NT2/D1 (cell line): ENCODE results near the gene RIN3.

Source experiments
- DNase-seq: peaks from one replicate; pipeline ENCODE4 v3.0.0-alpha.2; 2011; ENCODE audit warnings: low read depth, low spot score
- H3K27me3 ChIP-seq: 2 replicates; pipeline ENCODE4 v1.6.0; 2011; ENCODE audit warnings: mild to moderate bottlenecking; ENCODE audit not compliant: insufficient read length, insufficient read depth
- H3K36me3 ChIP-seq: 2 replicates; pipeline ENCODE4 v1.6.1; 2011; ENCODE audit warnings: mild to moderate bottlenecking, low read length, mixed read lengths; ENCODE audit not compliant: insufficient read depth, insufficient read length
- H3K4me1 ChIP-seq: 2 replicates; pipeline ENCODE4 v1.5.1; 2011; ENCODE audit not compliant: insufficient read depth, insufficient read length
- H3K4me3 ChIP-seq: 2 replicates; pipeline ENCODE4 v1.5.1; 2011; ENCODE audit warnings: low read depth; ENCODE audit not compliant: insufficient read length
- H3K9ac ChIP-seq: 2 replicates; pipeline ENCODE4 v1.6.0; 2011; ENCODE audit warnings: low read depth; ENCODE audit not compliant: insufficient read length
- H3K9me3 ChIP-seq: 2 replicates; pipeline ENCODE4 v1.5.1; 2011; ENCODE audit warnings: mild to moderate bottlenecking, low read length; ENCODE audit not compliant: insufficient read depth
- SUZ12 ChIP-seq: IDR thresholded peaks from 2 replicates; pipeline ENCODE4 v1.6.1; 2011; ENCODE audit not compliant: insufficient read length, insufficient read depth; ENCODE audit errors: extremely low read depth
- YY1 ChIP-seq: IDR thresholded peaks from 2 replicates; pipeline ENCODE4 v1.6.1; 2011; ENCODE audit not compliant: insufficient read length, insufficient read depth
- ZNF274 ChIP-seq: IDR thresholded peaks from 2 replicates; pipeline ENCODE4 v1.6.1; 2011; ENCODE audit warnings: mild to moderate bottlenecking, low read depth, low read length

RIN3 gene

DNA sequence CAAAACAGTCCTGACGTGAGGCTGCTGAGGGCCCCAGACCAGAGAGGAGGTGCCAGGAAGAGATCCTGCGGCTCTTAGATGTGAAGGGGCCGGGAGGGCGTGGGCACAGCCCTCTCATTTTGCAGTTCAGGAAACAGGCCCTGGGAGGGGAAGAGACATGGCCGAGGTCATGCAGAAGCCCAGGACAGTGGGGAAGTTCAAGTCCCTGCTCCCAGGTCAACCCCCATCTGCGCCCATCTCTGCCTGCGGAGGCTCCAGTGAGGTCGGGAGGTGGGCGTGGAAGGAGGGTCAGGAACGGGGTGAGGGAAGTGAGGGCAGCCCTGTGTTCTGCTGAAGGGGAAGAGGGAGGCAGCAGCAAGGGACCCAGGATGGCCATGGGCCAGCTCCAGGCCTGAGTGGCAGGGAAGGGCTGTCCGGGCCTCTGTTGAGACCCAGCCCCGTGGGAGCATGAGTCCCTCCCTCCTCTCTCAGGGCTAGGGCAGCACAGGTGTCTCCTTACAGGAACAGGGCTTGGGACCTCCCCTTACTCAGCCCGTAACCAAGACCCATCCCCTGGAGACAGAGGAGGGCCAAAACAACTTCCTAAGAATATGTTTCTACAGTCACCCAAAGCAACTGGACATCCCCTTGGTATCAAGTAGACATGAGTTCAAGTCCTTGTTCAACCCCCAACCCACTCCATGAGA, 144.0 kb downstream of the RIN3 start:
- H3K4me3 ChIP-seq = no peak overlapping the region
- H3K4me1 ChIP-seq = peaks cover 7% of the 10 kb centered on the region
- H3K9ac ChIP-seq = no peak overlapping the region
- no peak for TF ChIP-seq SUZ12
- no peak for TF ChIP-seq YY1
- no peak for TF ChIP-seq ZNF274
- no peak for DNase-seq
- no peaks in the 10 kb centered on the region for H3K9me3 ChIP-seq
- H3K27me3 ChIP-seq = no peaks in the 10 kb centered on the region
- peaks cover 28% of the 10 kb centered on the region for H3K36me3 ChIP-seq

DNA sequence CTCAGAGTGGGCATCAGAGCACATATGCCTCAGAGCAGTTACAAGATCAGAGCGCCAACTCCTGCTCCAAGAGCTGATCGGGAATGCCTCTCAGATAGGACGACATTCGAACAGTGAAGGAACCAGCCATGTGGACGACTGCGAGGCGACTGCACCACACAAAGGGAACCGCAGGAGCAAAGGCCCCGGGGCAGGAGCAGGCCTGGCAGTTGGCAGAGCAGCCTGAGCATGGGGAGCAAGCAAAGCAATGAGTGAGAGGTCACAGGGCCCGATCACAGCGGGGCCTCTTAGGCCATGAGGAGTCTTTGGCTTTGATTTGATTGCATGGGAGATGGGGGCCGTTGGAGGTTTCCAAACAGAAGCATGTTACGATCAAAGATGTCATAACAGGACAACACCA, 144.6 kb downstream of the RIN3 start:
- Histone ChIP-seq H3K36me3 (peaks cover 24% of the 10 kb centered on the region), H3K27me3 (no peaks in the 10 kb centered on the region)
- TF ChIP-seq YY1 = no peak
- TF ChIP-seq ZNF274 = no peak
- TF ChIP-seq SUZ12 = no peak

DNA sequence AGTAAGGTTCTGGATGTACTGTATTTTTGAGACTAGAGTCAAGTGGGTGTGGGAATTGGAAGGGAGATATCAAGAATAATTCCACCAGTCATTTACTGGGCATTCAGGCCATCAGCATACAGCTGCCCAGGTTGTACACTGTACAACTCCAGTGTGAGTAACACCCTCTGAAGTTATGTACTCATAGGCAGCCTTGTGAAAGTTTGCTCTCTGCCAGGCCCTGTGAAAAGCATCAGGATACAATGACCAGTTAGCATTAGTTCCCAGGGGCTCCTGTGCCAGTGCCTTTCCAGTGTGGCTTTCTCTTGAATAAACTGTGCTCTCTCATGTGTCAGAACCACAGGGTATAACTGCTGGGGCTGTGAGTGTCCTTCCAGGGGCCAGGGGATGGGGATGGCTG, 145.1 kb downstream of the RIN3 start:
- TF ChIP-seq SUZ12 (no peak), ZNF274 (no peak), YY1 (no peak)
- DNase-seq = no peak
- Histone ChIP-seq H3K9ac (no peak overlapping the region), H3K27me3 (no peaks in the 10 kb centered on the region), H3K9me3 (no peaks in the 10 kb centered on the region), H3K36me3 (peaks cover 24% of the 10 kb centered on the region), H3K4me1 (peaks cover 7% of the 10 kb centered on the region), H3K4me3 (no peak overlapping the region)

More for the DNA sequence above, 144.6 kb downstream of the RIN3 start:
- Histone ChIP-seq H3K4me3 (no peak overlapping the region), H3K9ac (no peak overlapping the region), H3K4me1 (peaks cover 7% of the 10 kb centered on the region), H3K9me3 (no peaks in the 10 kb centered on the region)
- no peak for DNase-seq

DNA sequence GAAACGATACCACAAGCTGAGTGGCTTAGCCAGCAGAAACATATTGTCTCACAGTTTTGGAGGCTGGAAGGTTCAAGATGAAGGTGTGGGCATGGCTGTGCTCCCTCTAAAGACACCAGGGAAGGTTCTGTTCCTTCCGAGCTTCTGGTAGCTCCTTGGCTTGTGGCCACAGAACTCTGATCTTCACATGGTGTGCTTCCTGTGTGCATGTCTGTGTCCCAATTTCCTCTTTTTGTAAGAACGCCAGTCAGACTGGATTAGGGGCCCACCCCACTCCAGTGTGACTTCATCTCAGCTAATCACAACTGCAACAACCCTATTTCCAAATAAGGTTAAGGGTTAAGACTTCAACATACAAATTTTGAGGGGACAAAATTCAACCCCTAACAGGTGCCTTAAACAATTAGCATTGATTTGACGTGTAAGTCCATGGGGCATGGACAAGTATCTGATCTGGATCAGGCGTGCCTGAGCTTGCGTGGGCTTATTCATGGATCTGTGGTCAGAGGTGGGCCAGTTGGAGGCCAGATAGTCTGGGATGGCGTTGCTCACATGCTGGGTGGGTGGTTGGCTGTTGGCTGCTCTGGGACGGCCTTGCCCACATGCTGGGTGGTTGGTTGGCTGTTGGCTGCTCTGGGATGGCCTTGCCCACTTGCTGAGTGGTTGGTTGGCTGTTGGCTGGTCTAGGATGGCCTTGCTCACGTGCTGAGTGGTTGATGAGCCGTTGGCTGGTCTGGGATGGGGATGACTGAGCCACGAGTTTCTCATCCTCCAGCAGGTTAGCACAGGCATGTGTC, 146.4 kb downstream of the RIN3 start:
- peaks cover 7% of the 10 kb centered on the region for H3K4me1 ChIP-seq
- no peak for DNase-seq
- TF ChIP-seq YY1 = no peak
- TF ChIP-seq SUZ12 = no peak
- TF ChIP-seq ZNF274 = no peak

DNA sequence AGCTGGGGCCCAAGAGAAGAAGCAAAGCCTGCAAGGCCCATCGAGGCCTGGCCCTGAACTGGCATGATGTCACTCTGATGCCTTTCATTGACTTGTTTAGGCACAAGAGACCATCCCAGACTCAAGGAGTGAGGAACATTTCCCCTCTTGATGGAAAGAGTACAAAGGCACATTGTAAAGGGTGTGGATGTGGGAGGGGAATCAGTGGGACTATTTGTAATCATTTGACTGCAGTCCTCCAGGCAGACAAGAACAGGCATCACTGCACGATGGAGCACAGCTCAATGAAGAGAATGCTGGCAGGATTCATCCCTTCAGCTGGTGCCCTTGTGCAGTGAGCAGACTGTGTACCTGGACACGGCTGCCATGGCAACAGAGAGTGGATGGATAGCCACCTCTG, 147.0 kb downstream of the RIN3 start:
- no peaks in the 10 kb centered on the region for H3K27me3 ChIP-seq
- H3K4me1 ChIP-seq = peaks cover 7% of the 10 kb centered on the region
- H3K4me3 ChIP-seq = no peak overlapping the region
- peaks cover 24% of the 10 kb centered on the region for H3K36me3 ChIP-seq
- H3K9ac ChIP-seq = no peak overlapping the region
- TF ChIP-seq SUZ12 = no peak
- no peak for TF ChIP-seq YY1
- no peak for TF ChIP-seq ZNF274
- no peaks in the 10 kb centered on the region for H3K9me3 ChIP-seq
- DNase-seq = no peak

More for the DNA sequence above, 146.4 kb downstream of the RIN3 start:
- peaks cover 24% of the 10 kb centered on the region for H3K36me3 ChIP-seq
- H3K27me3 ChIP-seq = no peaks in the 10 kb centered on the region
- no peak overlapping the region for H3K9ac ChIP-seq
- no peaks in the 10 kb centered on the region for H3K9me3 ChIP-seq
- H3K4me3 ChIP-seq = no peak overlapping the region

DNA sequence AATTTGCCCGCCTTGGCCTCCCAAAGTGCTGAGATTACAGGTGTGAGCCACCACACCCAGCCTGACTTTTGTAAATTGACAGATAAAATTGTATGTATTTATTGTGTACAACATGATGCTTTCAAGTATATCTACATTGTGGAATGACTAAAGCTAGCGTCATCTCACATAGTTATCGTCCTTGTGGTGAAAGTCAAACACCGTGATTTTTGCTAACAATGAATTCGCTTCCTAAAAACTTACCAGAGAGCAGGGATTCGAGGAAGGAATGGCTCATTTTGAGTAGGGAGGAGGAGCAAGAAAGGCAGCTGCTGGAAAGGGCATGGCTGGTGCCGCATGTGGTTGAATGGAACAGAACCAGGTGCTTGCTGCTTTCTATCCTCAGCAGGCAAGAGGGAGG, 149.5 kb downstream of the RIN3 start:
- TF ChIP-seq ZNF274 = no peak
- TF ChIP-seq SUZ12 = no peak
- no peak for TF ChIP-seq YY1
- Histone ChIP-seq H3K4me1 (peaks cover 5% of the 10 kb centered on the region), H3K9ac (no peak overlapping the region), H3K4me3 (no peak overlapping the region), H3K27me3 (no peaks in the 10 kb centered on the region), H3K36me3 (peaks cover 23% of the 10 kb centered on the region), H3K9me3 (no peaks in the 10 kb centered on the region)
- DNase-seq = no peak

DNA sequence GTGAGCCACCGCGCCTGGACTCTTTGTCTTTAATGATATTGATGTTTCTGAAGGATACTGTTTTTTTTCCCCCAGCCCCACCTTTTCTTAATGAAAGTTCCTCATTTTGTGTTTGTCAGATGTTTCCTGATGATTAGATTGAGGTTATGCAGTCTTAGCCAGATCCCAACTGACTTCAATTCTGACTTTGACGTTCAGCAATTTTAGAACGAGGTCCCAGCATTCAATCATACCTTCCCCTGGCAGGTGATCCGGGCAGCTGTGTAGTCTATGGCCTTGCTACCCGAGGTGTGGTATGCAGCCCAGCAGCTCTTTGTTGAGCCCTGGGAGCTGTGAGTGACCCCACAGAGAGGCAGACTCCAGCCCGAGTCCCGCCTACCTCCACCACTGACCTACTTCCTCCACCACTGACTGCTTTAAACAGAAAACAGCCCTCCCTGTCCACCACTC, 152.1 kb downstream of the RIN3 start:
- peaks cover 5% of the 10 kb centered on the region for H3K4me1 ChIP-seq
- H3K4me3 ChIP-seq = no peak overlapping the region
- H3K9ac ChIP-seq = no peak overlapping the region
- H3K9me3 ChIP-seq = no peaks in the 10 kb centered on the region
- H3K27me3 ChIP-seq = no peaks in the 10 kb centered on the region
- DNase-seq = no peak
- TF ChIP-seq SUZ12 (no peak), ZNF274 (no peak), YY1 (no peak)
- peaks cover 6% of the 10 kb centered on the region for H3K36me3 ChIP-seq
